HG03280 (cell line): ENCODE data around the gene CFB.
"Not testable (repeated sequence)": the region's sequence is repeated elsewhere in the genome, so short reads cannot be mapped to it uniquely, and the experiment has no call there.

Experiments
- ATAC-seq: cut with Tn5 transposase; IDR thresholded peaks from one replicate; pipeline ENCODE4 v1.9.1; 2021; ENCODE audit warnings: mild to moderate bottlenecking, moderate library complexity; ENCODE audit not compliant: unreplicated experiment

The CFB gene

GRCh38 chr6:31969712-31970603 is 24.1 kb downstream of the CFB start:
- no peak for ATAC-seq

GRCh38 chr6:31970604-31971271 is 24.8 kb downstream of the CFB start:
- no peak for ATAC-seq

- ATAC-seq: no peak
Observed at GRCh38 chr6:31971279-31971992, 25.5 kb downstream of the CFB start.

- peak; percentile 91 for ATAC-seq
Observed at GRCh38 chr6:31971993-31972708, 26.3 kb downstream of the CFB start, which contains the start of gene DXO. TSS of gene DXO (minus strand) at chr6:31972138. CDS start at chr6:31971675, 463 bp downstream.

DNA sequence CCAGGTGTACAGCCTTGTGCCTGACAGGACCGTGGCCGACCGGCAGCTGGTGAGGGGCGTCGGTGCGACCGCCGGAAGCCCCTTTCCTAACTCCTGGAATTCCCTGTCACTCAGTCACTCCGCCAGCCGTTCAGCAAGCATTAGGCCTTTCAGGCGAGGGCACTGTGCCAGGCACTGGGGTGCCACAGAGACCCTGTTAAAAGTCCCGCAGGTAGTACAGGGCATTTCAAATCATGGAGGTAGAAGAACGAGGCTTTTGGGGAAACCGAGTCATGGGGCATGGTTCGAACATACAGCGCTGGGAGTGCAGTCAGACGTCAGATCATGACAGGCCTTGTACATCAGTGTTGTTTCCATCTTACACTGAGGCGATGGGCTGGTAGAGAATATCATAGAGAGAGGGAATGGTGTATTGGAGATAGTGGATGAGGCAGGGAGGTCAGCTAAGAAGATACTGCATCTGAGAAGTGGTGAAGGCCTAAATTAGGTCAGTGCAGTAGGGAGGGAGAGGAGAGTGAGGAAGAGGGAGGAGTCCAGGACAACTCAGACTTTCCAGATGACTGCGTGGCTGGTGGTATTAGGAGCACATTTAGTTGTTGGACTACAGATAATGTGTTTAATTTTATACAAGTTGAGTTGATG is 26.9 kb downstream of the CFB start:
- ATAC-seq: no peak

GRCh38 chr6:31976065-31976464 is 30.2 kb downstream of the CFB start:
- ATAC-seq: not testable (repeated sequence)

- no peak for ATAC-seq
Observed at GRCh38 chr6:31977816-31978431, 32.0 kb downstream of the CFB start.

DNA sequence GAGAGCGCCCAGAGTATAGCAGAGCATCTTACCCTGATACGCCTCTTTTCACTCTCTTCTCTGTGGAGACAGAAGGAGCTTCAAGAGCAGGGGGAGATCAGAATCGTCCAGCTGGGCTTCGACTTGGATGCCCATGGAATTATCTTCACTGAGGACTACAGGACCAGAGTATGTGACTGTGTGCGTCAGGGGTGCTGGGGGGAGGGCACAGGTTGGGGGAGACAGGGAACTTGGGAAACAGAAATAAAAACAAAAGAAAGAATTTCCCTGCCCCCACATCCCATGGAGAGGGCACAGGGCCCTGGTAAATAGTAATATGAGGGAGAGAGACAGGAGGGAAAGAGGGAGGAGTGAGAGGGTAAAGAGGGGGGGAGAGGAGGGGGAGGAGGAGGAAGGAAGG is 32.9 kb downstream of the CFB start:
- ATAC-seq: no peak

GRCh38 chr6:31979238-31979898 is 33.5 kb downstream of the CFB start:
- ATAC-seq: no peak

DNA sequence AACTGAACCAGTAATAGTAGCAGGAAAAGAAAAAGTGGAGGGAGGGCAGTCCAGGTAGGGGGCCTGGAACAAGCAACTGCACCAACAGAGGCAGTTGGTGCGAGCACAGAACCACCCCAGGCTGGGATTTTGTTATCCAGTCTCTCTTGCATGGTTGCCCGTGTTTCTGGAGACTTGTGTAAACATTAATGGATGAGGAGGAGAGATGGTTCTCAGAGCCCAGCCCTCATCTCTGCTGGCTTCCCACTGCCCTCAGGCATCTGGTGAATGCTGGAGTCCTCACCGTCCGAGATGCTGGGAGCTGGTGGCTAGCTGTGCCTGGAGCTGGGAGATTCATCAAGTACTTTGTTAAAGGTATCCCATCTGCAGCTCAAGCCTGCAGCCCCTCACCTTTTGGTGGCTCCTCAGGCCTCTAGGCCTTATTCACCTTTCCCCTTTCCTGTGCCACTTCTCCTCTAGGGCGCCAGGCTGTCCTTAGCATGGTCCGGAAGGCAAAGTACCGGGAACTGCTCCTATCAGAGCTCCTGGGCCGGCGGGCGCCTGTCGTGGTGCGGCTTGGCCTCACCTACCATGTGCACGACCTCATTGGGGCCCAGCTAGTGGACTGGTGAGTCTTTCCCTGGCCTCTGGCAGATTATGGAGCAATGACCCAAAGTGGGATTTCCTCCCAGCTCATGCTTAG is 34.4 kb downstream of the CFB start:
- not testable (repeated sequence) for ATAC-seq

DNA sequence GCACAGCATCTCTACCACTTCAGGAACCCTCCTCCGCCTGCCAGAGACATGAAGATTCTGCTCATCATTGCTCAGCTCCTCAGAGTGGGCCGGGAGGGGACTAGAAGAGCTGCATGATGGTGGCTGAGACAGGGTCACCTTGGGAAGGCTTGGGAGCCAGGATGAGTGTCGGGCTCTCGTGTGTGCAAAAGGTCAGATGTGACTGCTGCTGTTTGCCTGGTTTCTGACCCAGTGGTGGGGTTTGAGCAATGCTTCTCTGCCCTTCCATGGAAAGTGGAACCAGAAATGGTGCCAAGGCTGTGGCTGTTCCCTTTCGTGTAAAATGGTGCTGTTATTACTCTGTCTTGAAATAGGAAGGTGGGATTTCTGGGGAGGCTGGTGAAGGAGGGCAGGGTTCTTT is 35.1 kb downstream of the CFB start:
- ATAC-seq: not testable (repeated sequence)

GRCh38 chr6:31981744-31982143 is 35.8 kb downstream of the CFB start, which contains the start of gene C4A:
TSS of gene C4A (plus strand) at chr6:31982057. CDS start at chr6:31982108, 51 bp downstream.
- not testable (repeated sequence) for ATAC-seq

GRCh38 chr6:31989363-31989762 is 43.5 kb downstream of the CFB start:
- not testable (repeated sequence) for ATAC-seq

- not testable (repeated sequence) for ATAC-seq
Observed at GRCh38 chr6:31994421-31994820, 48.5 kb downstream of the CFB start.

DNA sequence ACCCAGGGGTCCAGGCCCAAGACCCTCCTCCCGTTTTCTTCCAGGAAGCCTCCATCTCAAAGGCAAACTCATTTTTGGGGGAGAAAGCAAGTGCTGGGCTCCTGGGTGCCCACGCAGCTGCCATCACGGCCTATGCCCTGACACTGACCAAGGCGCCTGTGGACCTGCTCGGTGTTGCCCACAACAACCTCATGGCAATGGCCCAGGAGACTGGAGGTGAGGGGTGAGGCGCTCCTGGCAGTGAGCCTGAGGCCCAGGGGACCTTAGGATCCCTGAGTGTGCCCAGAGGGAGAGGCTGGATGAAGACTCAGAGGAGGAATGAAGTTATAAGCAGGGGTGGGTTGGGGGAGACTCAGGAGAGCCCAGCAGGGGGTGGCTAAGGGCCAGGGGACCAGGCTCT is 50.5 kb downstream of the CFB start:
- ATAC-seq: not testable (repeated sequence)
